Sigmoid colon (tissue), 7 donors: Measurements from ENCODE around the gene CSK. TPM values are rescaled to one million over a fixed set of nuclear protein-coding genes. Genes with fewer than 3 reads are reported as not detected.
A peak's percentile ranks its signal among the peaks of the same experiment; 100 is the strongest.

ENCODE experiments used
- DNase-seq: peaks from one replicate; pipeline ENCODE4 v3.0.0-alpha.2; 2019
- H3K27ac ChIP-seq, 4 donors: fragments of 200-600 bp; sonication (generic); one replicate each; pipeline ENCODE4 v1.5.1; 2016 to 2019; ENCODE audit warnings: mild to moderate bottlenecking in 1 of 4
- H3K27me3 ChIP-seq, 3 donors: fragments of 200-600 bp; sonication (generic); one replicate each; pipeline ENCODE4 v1.5.1; 2019; ENCODE audit warnings: mild to moderate bottlenecking in 1 of 3
- H3K36me3 ChIP-seq, 4 donors: fragments of 200-600 bp; sonication (generic); one replicate each; pipeline ENCODE4 v1.5.1; 2016 to 2019
- H3K4me1 ChIP-seq, 4 donors: fragments of 200-600 bp; sonication (generic); one replicate each; pipeline ENCODE4 v1.5.1; 2017 to 2019
- H3K4me3 ChIP-seq, 4 donors: fragments of 200-600 bp; sonication (generic); one replicate each; pipeline ENCODE4 v1.5.1; 2017 to 2019; ENCODE audit warnings: mild to moderate bottlenecking in 2 of 4, moderate library complexity in 1 of 4
- H3K9me3 ChIP-seq, 4 donors: fragments of 200-600 bp in 3 of 4; sonication (generic) in 3 of 4; one replicate each; pipeline versions ENCODE4 v1.5.1 to v1.6.1; 2013 to 2019
- EP300 ChIP-seq, 4 donors: sonication (generic); formaldehyde crosslinking; IDR thresholded peaks; one replicate each; pipeline ENCODE4 v1.6.1; 2017; ENCODE audit warnings: antibody characterized with exemption in 4 of 4
- POLR2A ChIP-seq, 2 donors: fragments of 450-650 bp; IDR thresholded peaks; one replicate each; pipeline ENCODE4 v1.6.1; 2016; ENCODE audit warnings: antibody characterized with exemption in 2 of 2, mild to moderate bottlenecking in 2 of 2, moderate library complexity in 2 of 2
- POLR2AphosphoS5 ChIP-seq, 4 donors: sonication (generic); formaldehyde crosslinking; IDR thresholded peaks; one replicate each; pipeline ENCODE4 v1.6.1; 2017; ENCODE audit warnings: antibody characterized with exemption in 4 of 4
- WGBS, 2 donors: extraction: QIAGEN DNeasy Blood & Tissue Kit; methylation state at CpG; one replicate each; pipeline ENCODE4 v1.1.7; 2013; 5-methylcytosine and 5-hydroxymethylcytosine counted together
- intact Hi-C: fragments of 100-400 bp; cut with DNase I; formaldehyde crosslinking; loops from one replicate; pipeline ENCODE4 v1.15.1; 2023
- polyA plus RNA-seq, 3 donors: library from polyadenylated mRNA; stranded (reverse); fragments of 200-250 nt; gene quantifications; one replicate each; pipeline ENCODE4 v1.2.3, GENCODE V29; 2013
- total RNA-seq, 4 donors: library from RNA; depleted of rRNA; stranded (reverse); fragments of >200 nt; gene quantifications; one replicate each; pipeline ENCODE4 v1.1.0, GENCODE V29; 2016
- TF ChIP-seq, protein P1 (sequence below), 4 experiments: fragments of 450-650 bp in 3 of 4; fragments of 200-600 bp in 1 of 4; IDR thresholded peaks; one replicate each; pipeline ENCODE4 v1.5.1; 2016 to 2019; ENCODE audit warnings: antibody characterized with exemption in 4 of 4, mild to moderate bottlenecking in 3 of 4, moderate library complexity in 2 of 4
- donor health status: healthy with polysubstance abuse.
- donor health status: Bipolar disorder and iron deficiency.
- donor health status: healthy.

The CSK gene
- total and polyA plus RNA-seq, 7 donors: 9.7 to 125 (median 22.4) TPM

DNA sequence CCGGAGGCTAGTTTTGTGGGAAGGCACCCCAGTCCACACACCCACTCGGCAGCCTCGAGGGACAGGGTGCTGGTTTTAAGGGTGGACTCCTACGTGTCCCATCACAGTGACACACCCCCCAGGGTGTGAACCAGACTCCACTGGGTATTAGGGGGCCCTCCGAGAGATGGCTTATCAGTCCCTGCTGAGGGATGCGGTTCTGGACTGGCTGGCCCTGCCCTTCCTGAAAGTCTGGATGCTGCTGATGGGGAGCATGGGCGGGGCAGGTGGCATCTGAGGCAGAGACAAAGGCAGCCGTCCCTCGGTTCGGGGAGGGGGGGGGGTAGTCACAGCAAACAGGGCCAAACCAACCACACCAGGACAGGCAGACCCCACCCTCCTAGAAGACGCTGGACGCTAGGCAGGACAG is 62.0 kb downstream of the CSK start:
- DNase-seq: no peak
- Histone ChIP-seq H3K4me3 (peak overlapping the region in 3 of 4 donors; percentile 69 to 92 (median 86)), H3K27me3 (no peaks in the 10 kb centered on the region), H3K9me3 (no peaks in the 10 kb centered on the region), H3K4me1 (peaks cover 0 to 32% (median 23%) of the 10 kb centered on the region in 4 donors), H3K27ac (peak overlapping the region; percentile 83 to 88 (median 85)), H3K36me3 (peaks cover 0 to 62% (median 24%) of the 10 kb centered on the region in 4 donors)
- 43 to 54% methylated on average over 12 of the region's 12 CpGs for WGBS, 2 donors
- intact Hi-C loops: loop anchor here (1.0 to 5.0 kb wide), 4 partner anchors 57 to 113 kb away; partner anchors contain the start of genes CSK and RPP25
- TF ChIP-seq, protein P1, sequence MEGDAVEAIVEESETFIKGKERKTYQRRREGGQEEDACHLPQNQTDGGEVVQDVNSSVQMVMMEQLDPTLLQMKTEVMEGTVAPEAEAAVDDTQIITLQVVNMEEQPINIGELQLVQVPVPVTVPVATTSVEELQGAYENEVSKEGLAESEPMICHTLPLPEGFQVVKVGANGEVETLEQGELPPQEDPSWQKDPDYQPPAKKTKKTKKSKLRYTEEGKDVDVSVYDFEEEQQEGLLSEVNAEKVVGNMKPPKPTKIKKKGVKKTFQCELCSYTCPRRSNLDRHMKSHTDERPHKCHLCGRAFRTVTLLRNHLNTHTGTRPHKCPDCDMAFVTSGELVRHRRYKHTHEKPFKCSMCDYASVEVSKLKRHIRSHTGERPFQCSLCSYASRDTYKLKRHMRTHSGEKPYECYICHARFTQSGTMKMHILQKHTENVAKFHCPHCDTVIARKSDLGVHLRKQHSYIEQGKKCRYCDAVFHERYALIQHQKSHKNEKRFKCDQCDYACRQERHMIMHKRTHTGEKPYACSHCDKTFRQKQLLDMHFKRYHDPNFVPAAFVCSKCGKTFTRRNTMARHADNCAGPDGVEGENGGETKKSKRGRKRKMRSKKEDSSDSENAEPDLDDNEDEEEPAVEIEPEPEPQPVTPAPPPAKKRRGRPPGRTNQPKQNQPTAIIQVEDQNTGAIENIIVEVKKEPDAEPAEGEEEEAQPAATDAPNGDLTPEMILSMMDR (IDR thresholded peaks at IDR 0.05): no peak
- TF ChIP-seq POLR2AphosphoS5 (IDR thresholded peaks at IDR 0.05) (no peak), POLR2A (IDR thresholded peaks at IDR 0.05) (no peak), EP300 (IDR thresholded peaks at IDR 0.05) (no peak)

DNA sequence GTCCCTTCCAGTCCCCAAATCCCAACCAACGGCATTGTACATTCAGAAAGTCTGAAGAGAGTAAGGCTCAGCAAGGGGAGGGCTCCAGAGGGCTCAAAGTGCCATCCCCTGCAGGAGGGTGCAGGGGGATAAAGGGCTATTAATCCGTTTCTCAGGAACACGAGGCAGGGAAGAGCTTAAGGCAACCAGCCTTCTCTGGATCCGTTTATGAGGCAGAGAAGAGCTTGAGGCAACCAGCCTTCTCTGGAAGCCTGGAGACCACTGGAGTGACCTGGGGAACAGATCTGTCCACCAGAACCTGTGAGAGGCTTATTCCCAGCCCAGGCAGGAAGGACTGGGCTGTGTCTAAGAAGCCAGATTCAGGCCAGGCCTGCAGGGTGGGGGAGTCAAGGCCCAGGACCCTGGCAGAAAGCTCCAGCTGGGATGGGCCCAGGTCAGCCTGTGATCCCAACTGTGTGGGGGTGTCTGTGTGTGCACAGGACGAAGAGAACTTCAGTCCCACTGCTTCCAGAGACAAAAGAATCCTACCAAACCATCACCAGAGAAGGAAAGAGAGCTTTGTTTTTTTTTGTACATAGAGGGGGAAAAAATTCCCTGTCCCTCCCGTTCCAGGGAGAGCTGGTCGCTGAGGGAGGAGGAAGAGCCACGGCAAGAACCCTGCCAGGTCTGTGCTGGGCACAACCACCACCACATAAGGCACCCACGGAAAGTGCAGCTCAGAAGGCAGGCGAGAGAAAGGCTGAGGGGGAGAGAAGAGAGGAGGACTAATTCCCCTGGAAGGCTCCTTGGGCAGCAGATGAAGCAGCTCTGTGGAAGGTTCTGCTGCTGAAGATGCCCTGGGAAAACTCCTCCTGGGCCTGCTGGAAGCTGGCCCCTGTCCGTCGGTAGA is 62.7 kb downstream of the CSK start:
- H3K4me1 ChIP-seq: peaks cover 0 to 32% (median 23%) of the 10 kb centered on the region in 4 donors
- DNase-seq: no peak
- WGBS, 2 donors: 70 to 71% methylated on average over 12 of the region's 12 CpGs
- no peaks in the 10 kb centered on the region for H3K27me3 ChIP-seq
- H3K9me3 ChIP-seq: no peaks in the 10 kb centered on the region
- H3K36me3 ChIP-seq: peaks cover 0 to 62% (median 25%) of the 10 kb centered on the region in 4 donors
- TF ChIP-seq EP300 (IDR thresholded peaks at IDR 0.05) (no peak), POLR2AphosphoS5 (IDR thresholded peaks at IDR 0.05) (no peak), POLR2A (IDR thresholded peaks at IDR 0.05) (no peak)
- TF ChIP-seq, protein P1 (IDR thresholded peaks at IDR 0.05): no peak
- H3K4me3 ChIP-seq: no peak overlapping the region
- intact Hi-C loops: loop anchor here (5.0 kb wide), 2 partner anchors 98 to 113 kb away; partner anchors contain the start of gene RPP25
- peak overlapping the region; percentile 23 to 88 (median 85) for H3K27ac ChIP-seq

DNA sequence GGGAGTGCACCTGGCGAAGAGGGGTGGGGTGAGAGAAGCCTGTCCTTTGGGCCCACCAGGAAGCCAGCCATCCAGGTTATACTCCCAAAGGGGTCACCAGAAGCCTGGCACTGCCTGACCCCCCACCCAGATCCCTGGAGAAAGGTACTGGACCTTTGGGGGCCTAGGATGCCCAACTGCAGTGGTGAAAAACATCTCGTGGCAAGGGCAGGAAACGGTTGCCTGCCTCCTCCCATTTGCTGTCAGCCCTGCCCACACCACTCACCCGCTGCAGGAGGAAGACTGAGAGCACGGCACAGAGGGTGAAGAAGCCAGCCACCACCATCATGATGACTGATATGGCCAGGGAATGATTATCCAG is 63.3 kb downstream of the CSK start:
- intact Hi-C loops: no loop called here
- Histone ChIP-seq H3K9me3 (no peaks in the 10 kb centered on the region), H3K36me3 (peaks cover 0 to 62% (median 29%) of the 10 kb centered on the region in 4 donors), H3K27me3 (no peaks in the 10 kb centered on the region), H3K27ac (peak overlapping the region in 1 of 4 donors; percentile 23), H3K4me3 (no peak overlapping the region), H3K4me1 (peaks cover 0 to 32% (median 23%) of the 10 kb centered on the region in 4 donors)
- TF ChIP-seq EP300 (IDR thresholded peaks at IDR 0.05) (no peak), POLR2AphosphoS5 (IDR thresholded peaks at IDR 0.05) (no peak)
- 51 to 61% methylated on average over 5 of the region's 5 CpGs for WGBS, 2 donors
- no peak for DNase-seq

DNA sequence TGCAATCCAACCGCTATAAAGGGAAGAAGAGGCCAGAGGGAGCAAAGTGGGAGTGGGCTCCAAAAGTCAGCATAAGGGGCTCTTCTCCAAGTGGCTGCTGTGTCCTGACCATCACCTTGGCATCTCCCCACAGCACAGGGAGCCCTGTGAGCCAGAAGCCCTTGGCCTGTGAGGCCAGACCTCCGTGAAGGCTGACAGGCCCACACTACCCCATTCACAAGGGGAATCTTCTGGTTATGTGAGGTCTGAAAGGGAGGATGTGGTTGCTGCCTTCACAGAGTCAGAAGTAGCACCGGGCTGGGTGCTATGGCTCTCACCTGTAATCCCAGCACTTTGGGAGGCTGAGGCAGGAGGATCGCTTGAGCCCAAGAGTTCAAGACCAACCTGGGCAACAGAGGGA is 63.7 kb downstream of the CSK start:
- Histone ChIP-seq H3K4me1 (peaks cover 0 to 32% (median 23%) of the 10 kb centered on the region in 4 donors), H3K36me3 (peaks cover 0 to 62% (median 32%) of the 10 kb centered on the region in 4 donors), H3K4me3 (no peak overlapping the region), H3K27ac (no peak overlapping the region), H3K27me3 (no peaks in the 10 kb centered on the region), H3K9me3 (no peaks in the 10 kb centered on the region)
- DNase-seq: no peak
- intact Hi-C loops: no loop called here
- 66 to 89% methylated on average over 4 of the region's 4 CpGs for WGBS, 2 donors
- no peak for TF ChIP-seq POLR2AphosphoS5 (IDR thresholded peaks at IDR 0.05)
- TF ChIP-seq, protein P1 (IDR thresholded peaks at IDR 0.05): no peak
- no peak for TF ChIP-seq EP300 (IDR thresholded peaks at IDR 0.05)
- TF ChIP-seq POLR2A (IDR thresholded peaks at IDR 0.05): no peak

DNA sequence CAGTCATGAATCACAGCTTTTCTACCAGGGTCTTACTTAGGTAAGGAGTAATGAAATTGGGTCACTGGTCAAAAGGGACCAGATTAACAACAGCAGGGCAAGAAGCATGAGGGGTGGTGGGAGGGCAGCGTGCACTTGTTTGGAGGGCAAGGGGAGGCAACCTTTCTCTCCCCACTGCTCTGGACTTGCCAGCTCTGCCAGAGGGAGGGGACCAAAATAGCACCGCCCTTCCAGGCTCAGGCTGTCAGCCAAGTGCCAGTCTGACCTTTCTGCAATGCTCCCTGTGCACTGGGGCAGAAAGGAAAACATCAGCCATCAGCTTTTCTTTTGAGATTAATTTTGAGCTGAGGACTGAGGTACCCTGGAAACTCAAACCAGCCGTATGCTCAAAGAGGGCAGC is 65.6 kb downstream of the CSK start:
- Histone ChIP-seq H3K9me3 (no peaks in the 10 kb centered on the region), H3K27me3 (no peaks in the 10 kb centered on the region), H3K4me1 (peaks cover 0 to 18% (median 13%) of the 10 kb centered on the region in 4 donors), H3K27ac (no peak overlapping the region), H3K4me3 (no peak overlapping the region), H3K36me3 (peaks cover 8 to 77% (median 50%) of the 10 kb centered on the region in 4 donors)
- TF ChIP-seq EP300 (IDR thresholded peaks at IDR 0.05) (no peak), POLR2AphosphoS5 (IDR thresholded peaks at IDR 0.05) (no peak), POLR2A (IDR thresholded peaks at IDR 0.05) (no peak)
- TF ChIP-seq, protein P1 (IDR thresholded peaks at IDR 0.05): no peak
- intact Hi-C loops: no loop called here
- WGBS, 2 donors: 74 to 89% methylated on average over 3 of the region's 3 CpGs
- DNase-seq: no peak
